ENCODE results near the gene POU2F1.

The POU2F1 gene

GRCh38 chr1:167258858-167259257 is 38.2 kb downstream of the POU2F1 start:
- TF ChIP-seq EZH2phosphoT487 (conservative IDR thresholded peaks at IDR 0.05; ENCODE audit: low read length) (no peak), CTCF (IDR thresholded peaks at IDR 0.05; ENCODE audit: insufficient read depth, low read length, poor library complexity, severe bottlenecking) (no peak)
- H4K20me1 ChIP-seq (ENCODE audit: low read depth, low read length): no peaks in the 10 kb centered on the region
- H2AFZ ChIP-seq (ENCODE audit: low read depth, low read length, severe bottlenecking): no peak overlapping the region
- H3K9me2 ChIP-seq (replicated peaks; ENCODE audit: insufficient read depth, low read length): no peaks in the 10 kb centered on the region
- no peaks in the 10 kb centered on the region for H3K36me3 ChIP-seq (ENCODE audit: low read length)
- H3K27ac ChIP-seq (ENCODE audit: low read depth, low read length): no peak overlapping the region
- no peak overlapping the region for H3K4me2 ChIP-seq (ENCODE audit: low read depth, low read length, poor library complexity, severe bottlenecking)
- no peaks in the 10 kb centered on the region for H3F3A ChIP-seq (ENCODE audit: insufficient read depth)
- no peak overlapping the region for H3K9ac ChIP-seq (ENCODE audit: low read length)
- H3K79me2 ChIP-seq (ENCODE audit: insufficient read depth, low read length): no peaks in the 10 kb centered on the region
- no peak overlapping the region for H3K4me3 ChIP-seq (ENCODE audit: insufficient read depth, low read length, poor library complexity, severe bottlenecking)
- no peaks in the 10 kb centered on the region for H3K27me3 ChIP-seq (ENCODE audit: low read length)
- no peaks in the 10 kb centered on the region for H3K9me3 ChIP-seq (ENCODE audit: insufficient read depth, low read length)

- Histone ChIP-seq H3K27ac (ENCODE audit: low read depth, low read length) (no peak overlapping the region), H3K79me2 (ENCODE audit: insufficient read depth, low read length) (no peaks in the 10 kb centered on the region)
- TF ChIP-seq CTCF (IDR thresholded peaks at IDR 0.05; ENCODE audit: insufficient read depth, low read length, poor library complexity, severe bottlenecking) (no peak), EZH2phosphoT487 (conservative IDR thresholded peaks at IDR 0.05; ENCODE audit: low read length) (no peak)
Observed at GRCh38 chr1:167262836-167263235, 42.1 kb downstream of the POU2F1 start.

GRCh38 chr1:167263344-167263743 is 42.7 kb downstream of the POU2F1 start:
- H3F3A ChIP-seq (ENCODE audit: insufficient read depth): no peaks in the 10 kb centered on the region
- H3K9me3 ChIP-seq (ENCODE audit: insufficient read depth, low read length): no peaks in the 10 kb centered on the region
- H3K27ac ChIP-seq (ENCODE audit: low read depth, low read length): no peak overlapping the region
- no peaks in the 10 kb centered on the region for H4K20me1 ChIP-seq (ENCODE audit: low read depth, low read length)
- no peak overlapping the region for H3K4me2 ChIP-seq (ENCODE audit: low read depth, low read length, poor library complexity, severe bottlenecking)
- H3K79me2 ChIP-seq (ENCODE audit: insufficient read depth, low read length): no peaks in the 10 kb centered on the region
- H2AFZ ChIP-seq (ENCODE audit: low read depth, low read length, severe bottlenecking): no peak overlapping the region
- H3K9me2 ChIP-seq (replicated peaks; ENCODE audit: insufficient read depth, low read length): no peaks in the 10 kb centered on the region
- no peaks in the 10 kb centered on the region for H3K36me3 ChIP-seq (ENCODE audit: low read length)
- H3K27me3 ChIP-seq (ENCODE audit: low read length): no peaks in the 10 kb centered on the region
- TF ChIP-seq EZH2phosphoT487 (conservative IDR thresholded peaks at IDR 0.05; ENCODE audit: low read length) (no peak), CTCF (IDR thresholded peaks at IDR 0.05; ENCODE audit: insufficient read depth, low read length, poor library complexity, severe bottlenecking) (no peak)
- H3K9ac ChIP-seq (ENCODE audit: low read length): no peak overlapping the region
- H3K4me3 ChIP-seq (ENCODE audit: insufficient read depth, low read length, poor library complexity, severe bottlenecking): no peak overlapping the region

More at GRCh38 chr1:167262836-167263235, 42.1 kb downstream of the POU2F1 start:
- Histone ChIP-seq H2AFZ (ENCODE audit: low read depth, low read length, severe bottlenecking) (no peak overlapping the region), H3K27me3 (ENCODE audit: low read length) (no peaks in the 10 kb centered on the region), H3F3A (ENCODE audit: insufficient read depth) (no peaks in the 10 kb centered on the region), H3K4me2 (ENCODE audit: low read depth, low read length, poor library complexity, severe bottlenecking) (no peak overlapping the region), H3K4me3 (ENCODE audit: insufficient read depth, low read length, poor library complexity, severe bottlenecking) (no peak overlapping the region), H3K9me2 (replicated peaks; ENCODE audit: insufficient read depth, low read length) (no peaks in the 10 kb centered on the region), H3K9me3 (ENCODE audit: insufficient read depth, low read length) (no peaks in the 10 kb centered on the region), H3K9ac (ENCODE audit: low read length) (no peak overlapping the region), H4K20me1 (ENCODE audit: low read depth, low read length) (no peaks in the 10 kb centered on the region), H3K36me3 (ENCODE audit: low read length) (no peaks in the 10 kb centered on the region)

All from SU-DHL-6 (cell line).